BLaER1 treated with 17β-estradiol and CSF1 and Interleukin-3, amounts not matched to agents 10 nM and 100 nM (cell line): Measurements from ENCODE around the gene CTAGE4.
"Not testable (repeated sequence)": the region's sequence is repeated elsewhere in the genome, so short reads cannot be mapped to it uniquely, and the experiment has no call there.

Experiments
- H3K27ac ChIP-seq, 11 experiments: shearing (Covaris generic); formaldehyde crosslinking; 2 replicates each; pipeline ENCODE4 v1.8.1; 2022
- H3K27me3 ChIP-seq, 11 experiments: shearing (Covaris generic); formaldehyde crosslinking; 2 replicates each; pipeline ENCODE4 v1.8.1; 2022
- H3K36me3 ChIP-seq, 11 experiments: shearing (Covaris generic); formaldehyde crosslinking; 2 replicates each; pipeline ENCODE4 v1.8.1; 2022
- H3K4me1 ChIP-seq, 10 experiments: shearing (Covaris generic); formaldehyde crosslinking; 2 replicates each; pipeline ENCODE4 v1.8.1; 2022
- H3K4me2 ChIP-seq, 11 experiments: shearing (Covaris generic); formaldehyde crosslinking; 2 replicates each; pipeline ENCODE4 v1.8.1; 2022
- H3K4me3 ChIP-seq, 10 experiments: shearing (Covaris generic); formaldehyde crosslinking; 2 replicates each; pipeline ENCODE4 v1.8.1; 2022
- H3K9ac ChIP-seq, 11 experiments: shearing (Covaris generic); formaldehyde crosslinking; 2 replicates each; pipeline ENCODE4 v1.8.1; 2022
- H3K9me3 ChIP-seq, 11 experiments: shearing (Covaris generic); formaldehyde crosslinking; replicated peaks in 1 of 11; 2 replicates each; pipeline ENCODE4 v1.8.1; 2022
- H4K20me1 ChIP-seq, 11 experiments: shearing (Covaris generic); formaldehyde crosslinking; 2 replicates each; pipeline ENCODE4 v1.8.1; 2022
- Cebpa-rat ChIP-seq, 11 experiments: shearing (Covaris generic); IDR thresholded peaks; 2 replicates each; pipeline ENCODE4 v1.8.1; 2022

Gene CTAGE4

DNA sequence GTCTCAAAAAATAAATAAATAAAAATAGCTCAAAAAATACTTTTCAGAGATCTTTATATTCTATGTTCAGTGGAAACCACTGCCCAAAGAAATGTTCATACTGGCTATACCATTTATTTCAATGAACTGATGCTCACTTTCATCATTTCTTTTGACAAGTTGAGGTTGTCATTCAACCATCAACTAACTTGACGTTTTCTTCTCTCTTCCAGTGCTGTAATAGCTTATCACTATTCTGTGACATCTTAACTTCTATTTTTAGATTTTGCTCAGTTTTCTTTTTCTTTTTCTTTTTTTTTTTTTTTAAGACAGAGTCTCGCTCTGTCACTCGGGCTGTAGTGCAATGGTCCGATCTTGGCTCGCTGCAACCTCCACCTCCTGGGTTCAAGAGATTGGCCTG is 8.7 kb upstream of the CTAGE4 start:
- no peak overlapping the region for H3K27ac ChIP-seq
- no peaks in the 10 kb centered on the region for H3K9me3 ChIP-seq
- no peaks in the 10 kb centered on the region for H3K27me3 ChIP-seq
- H4K20me1 ChIP-seq: no peaks in the 10 kb centered on the region
- no peak overlapping the region for H3K4me2 ChIP-seq
- no peak overlapping the region for H3K4me3 ChIP-seq
- no peak for TF ChIP-seq Cebpa-rat (IDR thresholded peaks at IDR 0.05)
- 0 out of 20 replicates have a peak, but pooled peaks cover 0 to 5% (median 0%) of the 10 kb centered on the region in 10 experiments for H3K4me1 ChIP-seq
- H3K36me3 ChIP-seq: no peaks in the 10 kb centered on the region
- no peak overlapping the region for H3K9ac ChIP-seq

DNA sequence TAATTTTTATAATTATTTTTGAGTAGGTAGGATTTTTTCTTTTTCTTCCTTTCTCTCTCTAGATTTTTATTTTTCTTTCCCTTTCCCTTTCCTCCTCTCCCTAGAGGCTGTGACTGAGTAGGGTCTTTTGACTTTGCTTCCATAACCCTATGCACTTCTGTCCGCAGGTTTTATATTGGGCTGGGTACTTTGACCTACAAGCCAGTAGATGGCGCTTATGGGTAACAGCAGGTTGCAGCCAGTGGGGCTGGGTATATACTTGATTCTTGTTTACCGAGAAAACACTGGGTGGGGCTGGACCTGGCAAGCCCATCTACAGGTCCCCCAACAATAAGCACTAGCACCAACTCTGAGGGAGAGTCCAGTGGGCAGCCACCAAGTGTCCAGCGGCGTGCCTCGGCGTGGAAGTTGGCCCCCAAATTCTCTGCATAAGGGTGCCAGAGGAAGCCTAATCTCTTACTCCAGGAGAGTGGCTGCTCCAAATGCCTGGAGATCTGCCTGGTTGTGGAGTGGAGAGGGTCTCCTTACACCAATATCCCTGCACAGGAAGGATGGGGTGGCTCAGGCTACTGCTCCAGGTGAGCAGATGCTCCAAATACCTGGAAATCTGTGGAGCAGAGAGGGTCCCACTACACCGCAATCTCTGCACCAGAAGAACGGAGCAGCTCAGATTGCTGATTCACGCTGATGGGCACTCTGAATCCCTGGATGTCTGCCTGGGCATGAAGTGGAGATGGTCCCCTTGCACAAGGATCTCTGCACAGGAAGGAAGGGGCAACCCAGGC is 4.7 kb upstream of the CTAGE4 start:
- H3K4me1 ChIP-seq, H3K9me3 ChIP-seq, H3K36me3 ChIP-seq, H3K27me3 ChIP-seq, H3K4me2 ChIP-seq, H3K9ac ChIP-seq, H3K27ac ChIP-seq, H3K4me3 ChIP-seq, H4K20me1 ChIP-seq: not testable (repeated sequence)

DNA sequence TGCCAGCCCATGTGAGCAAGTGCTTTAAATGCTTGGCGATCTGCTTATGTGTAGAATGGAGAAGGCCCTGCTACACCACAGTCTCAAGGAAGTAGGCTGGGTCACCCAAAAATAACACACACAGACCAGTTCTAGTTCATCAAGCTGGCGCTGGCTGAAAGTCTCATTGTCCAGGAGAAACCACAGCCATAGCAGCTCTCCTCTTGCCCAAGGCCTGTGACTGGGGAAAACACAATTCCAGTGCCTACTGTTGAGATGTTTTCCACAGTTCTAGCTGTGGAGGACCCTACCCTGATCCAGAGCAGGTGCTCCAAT is 4.1 kb upstream of the CTAGE4 start:
- H4K20me1 ChIP-seq, H3K9ac ChIP-seq, H3K4me1 ChIP-seq, H3K27ac ChIP-seq, H3K36me3 ChIP-seq, H3K9me3 ChIP-seq, H3K27me3 ChIP-seq, H3K4me3 ChIP-seq, H3K4me2 ChIP-seq: not testable (repeated sequence)

DNA sequence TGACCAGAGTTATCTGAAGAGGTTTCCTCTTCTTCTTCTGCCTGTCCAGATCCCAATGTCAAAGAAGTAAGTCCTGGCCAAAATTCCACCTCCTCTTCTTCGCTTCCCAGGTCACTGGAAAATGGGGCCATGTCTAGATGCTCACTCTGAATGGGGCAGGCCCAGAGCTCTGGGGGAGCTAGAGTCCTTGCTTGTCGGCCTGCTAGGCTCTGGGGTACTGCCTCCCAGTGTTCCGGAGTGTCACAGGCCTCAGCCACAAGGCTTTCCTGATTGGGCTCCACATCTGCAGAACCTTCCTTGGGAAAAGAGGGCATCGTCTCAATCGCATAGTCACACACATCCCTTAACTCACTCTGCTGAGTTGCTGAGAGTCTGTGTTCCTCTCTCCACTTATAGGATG is 4.6 kb downstream of the CTAGE4 start:
- not testable (repeated sequence) for H3K4me3 ChIP-seq, H3K4me1 ChIP-seq, H3K27me3 ChIP-seq, H3K4me2 ChIP-seq, H3K36me3 ChIP-seq, H3K9me3 ChIP-seq, H3K9ac ChIP-seq, H3K27ac ChIP-seq, H4K20me1 ChIP-seq

DNA sequence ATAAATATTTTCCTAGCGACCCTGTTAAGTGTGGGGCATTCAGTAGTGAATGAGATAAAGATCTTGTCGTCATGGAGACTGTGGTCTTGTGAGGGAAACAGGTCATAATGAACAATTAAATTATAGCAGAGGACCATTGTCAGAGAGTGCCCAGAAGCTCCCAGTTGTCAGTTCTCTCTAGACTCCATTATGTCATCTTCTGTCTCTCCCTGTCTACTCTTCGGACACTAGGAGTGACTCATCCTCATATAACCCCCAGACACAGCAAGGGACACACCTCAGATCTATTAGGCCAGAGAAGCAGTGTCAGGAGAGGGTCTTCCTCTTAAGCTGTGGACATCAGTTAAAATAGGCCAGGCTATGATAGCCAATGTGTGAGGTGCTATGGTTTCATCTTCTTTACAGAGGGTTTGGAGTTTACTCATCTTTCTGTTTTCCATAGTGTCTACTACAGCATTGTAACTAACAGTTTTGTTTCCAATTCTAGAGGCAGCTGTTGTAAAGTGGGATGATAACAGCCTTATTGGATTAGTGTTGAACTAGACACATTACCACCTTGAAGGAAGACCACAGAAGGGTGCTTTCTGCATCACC is 5.4 kb downstream of the CTAGE4 start:
- H3K9ac ChIP-seq, H3K36me3 ChIP-seq, H3K4me1 ChIP-seq, H4K20me1 ChIP-seq, H3K4me3 ChIP-seq, H3K4me2 ChIP-seq, H3K9me3 ChIP-seq, H3K27ac ChIP-seq, H3K27me3 ChIP-seq: not testable (repeated sequence)

DNA sequence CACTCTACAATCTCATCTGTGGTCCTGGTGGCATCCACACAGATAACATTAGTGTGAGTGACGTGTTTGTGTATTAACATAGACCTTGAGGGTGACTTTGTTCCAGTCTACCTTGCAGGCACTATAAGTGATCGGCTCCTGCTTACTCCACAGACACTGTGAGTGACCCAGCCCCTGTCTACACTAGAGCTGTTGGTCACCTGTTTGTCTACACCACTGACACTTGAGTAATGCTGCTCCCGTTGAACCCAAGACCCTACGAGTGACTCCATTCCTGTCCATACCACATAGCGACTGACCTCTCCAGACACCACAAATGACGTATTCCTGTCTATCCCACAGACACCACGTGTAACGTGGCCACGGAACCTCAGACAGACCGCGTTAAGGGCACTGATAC is 10.5 kb downstream of the CTAGE4 start:
- H3K4me3 ChIP-seq, H3K9ac ChIP-seq, H4K20me1 ChIP-seq, H3K36me3 ChIP-seq, H3K27ac ChIP-seq, H3K4me1 ChIP-seq, H3K4me2 ChIP-seq, H3K27me3 ChIP-seq, H3K9me3 ChIP-seq: not testable (repeated sequence)

DNA sequence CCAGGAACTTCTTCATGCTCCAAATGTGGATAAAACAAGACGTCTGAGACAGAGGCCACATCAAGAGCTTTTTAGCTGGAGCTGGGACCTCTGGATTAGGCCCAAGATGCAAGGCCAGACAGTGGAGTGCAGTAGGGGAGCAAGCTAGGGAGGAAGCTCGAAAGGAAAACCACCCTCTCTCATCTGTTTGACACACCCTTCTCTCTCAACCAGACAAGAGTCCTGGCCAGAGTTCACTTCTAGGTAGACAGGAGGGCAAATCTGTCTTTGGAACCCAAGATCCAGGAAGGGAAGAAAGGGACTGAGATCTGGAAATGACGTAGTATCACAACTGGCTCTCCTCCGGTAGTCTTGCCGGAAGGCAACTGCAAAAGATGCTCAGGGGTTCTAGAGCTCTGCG is 11.2 kb downstream of the CTAGE4 start:
- not testable (repeated sequence) for H3K36me3 ChIP-seq, H3K27ac ChIP-seq, H3K4me2 ChIP-seq, H3K4me1 ChIP-seq, H4K20me1 ChIP-seq, H3K27me3 ChIP-seq, H3K9me3 ChIP-seq, H3K9ac ChIP-seq, H3K4me3 ChIP-seq

DNA sequence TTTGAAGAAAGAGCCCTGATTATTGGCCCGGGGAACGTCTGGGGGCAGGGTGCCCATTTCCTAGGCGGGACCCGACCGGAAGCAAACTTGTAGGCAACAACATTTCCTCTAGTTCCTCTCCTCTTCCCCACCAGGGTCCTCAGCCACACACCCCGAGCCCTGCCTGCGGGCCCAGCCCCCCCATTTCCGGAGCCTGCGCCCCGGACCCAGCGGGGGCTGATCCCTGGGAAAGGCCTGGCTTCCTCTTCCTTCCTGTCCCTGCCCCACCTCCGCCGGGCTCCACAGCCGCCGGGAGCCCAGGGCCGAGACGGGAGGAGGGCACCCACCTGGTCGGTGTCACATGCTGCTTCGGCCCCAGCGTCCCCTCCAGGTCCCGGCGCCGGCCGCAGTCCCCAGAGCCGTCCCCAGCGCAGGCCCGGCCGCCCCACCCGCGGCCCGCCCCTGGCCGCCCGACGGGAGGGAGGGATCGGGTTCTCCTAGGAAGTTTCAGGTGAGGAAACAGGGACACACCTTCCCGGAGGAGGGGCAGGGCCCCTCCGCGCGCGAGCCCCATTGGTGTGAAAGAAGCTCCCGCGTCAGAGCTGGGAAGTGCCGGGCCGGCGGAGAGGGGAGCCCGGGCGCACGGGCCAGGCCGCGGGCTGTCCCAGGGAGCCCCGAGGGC is 12.1 kb downstream of the CTAGE4 start, which contains the start of gene ARHGEF35:
Gene ARHGEF35, minus strand, starts transcription at position 622 of the 661 bp plus-strand sequence. CDS start 7,450 bp downstream, outside the sequence.
- peak within 1 kb of the TSS in 3 of 10 experiments; percentile 41 to 50 (median 42); a peak in 3 of 20 replicates for H3K4me3 ChIP-seq
- H3K27ac ChIP-seq, H3K36me3 ChIP-seq, H3K4me1 ChIP-seq, H3K27me3 ChIP-seq, H3K9ac ChIP-seq, H3K4me2 ChIP-seq, H3K9me3 ChIP-seq, H4K20me1 ChIP-seq: not testable (repeated sequence)

DNA sequence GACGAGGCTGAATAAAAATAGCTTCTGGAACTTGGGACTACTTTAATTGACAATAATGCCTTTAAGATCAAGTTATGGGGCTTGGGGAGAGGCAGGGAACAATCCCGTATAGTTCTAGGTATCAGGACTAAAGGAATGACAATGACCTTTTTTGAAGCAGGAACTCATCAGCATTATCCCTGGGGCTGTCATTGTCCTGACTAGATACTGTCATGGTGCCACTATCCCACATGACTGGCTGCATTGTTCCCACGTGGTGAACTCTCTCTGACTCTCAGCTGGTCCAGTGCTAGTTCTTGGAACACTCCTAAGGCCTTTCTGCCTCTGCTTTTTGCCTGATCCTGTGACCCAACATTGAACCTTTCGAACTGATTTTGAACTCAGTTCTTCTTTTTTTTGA is 15.7 kb downstream of the CTAGE4 start:
- H3K9ac ChIP-seq, H3K36me3 ChIP-seq, H3K27ac ChIP-seq, H4K20me1 ChIP-seq, H3K4me2 ChIP-seq, H3K4me1 ChIP-seq, H3K27me3 ChIP-seq, H3K9me3 ChIP-seq, H3K4me3 ChIP-seq: not testable (repeated sequence)

DNA sequence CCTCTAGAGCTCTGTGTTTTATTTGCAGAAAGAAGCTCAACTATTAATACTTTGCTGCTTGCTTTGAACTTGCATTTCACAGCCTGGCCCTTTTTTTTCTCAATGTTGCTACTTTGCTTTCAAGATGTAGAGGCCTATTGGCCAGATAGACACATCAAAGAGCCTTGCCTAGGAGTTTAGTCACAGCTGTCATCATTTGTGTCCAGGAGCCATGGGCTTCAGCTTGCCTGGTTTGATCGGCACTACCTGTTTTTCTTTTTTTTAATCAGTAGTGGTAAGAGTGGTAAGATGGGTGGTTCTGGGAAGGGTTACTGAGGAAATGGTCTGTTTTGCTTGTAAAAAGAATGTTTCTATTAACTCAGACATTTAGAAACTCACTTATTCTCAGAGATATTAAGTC is 18.7 kb downstream of the CTAGE4 start:
- H3K4me3 ChIP-seq, H4K20me1 ChIP-seq, H3K36me3 ChIP-seq, H3K9ac ChIP-seq, H3K4me2 ChIP-seq, H3K27me3 ChIP-seq, H3K4me1 ChIP-seq, H3K27ac ChIP-seq, H3K9me3 ChIP-seq: not testable (repeated sequence)

DNA sequence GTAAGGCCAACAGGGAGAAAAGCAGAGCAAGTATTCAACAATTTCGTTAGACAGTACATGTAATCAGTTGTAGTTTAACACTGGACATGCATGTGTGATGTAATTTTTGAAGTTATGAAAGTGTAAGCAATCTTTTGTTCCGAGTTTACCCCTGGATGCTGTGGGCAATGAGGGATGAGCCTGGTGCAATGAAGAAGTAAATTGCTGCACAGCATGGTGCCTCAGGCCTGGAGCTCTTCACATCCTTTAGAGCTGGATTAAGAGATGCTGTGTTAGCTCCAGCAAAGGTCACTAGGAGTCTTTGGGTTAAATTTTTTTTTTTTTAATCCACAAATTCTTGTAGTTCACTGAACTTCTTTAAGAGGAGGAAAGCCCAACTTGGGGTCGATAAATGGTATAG is 19.8 kb downstream of the CTAGE4 start:
- not testable (repeated sequence) for H3K4me2 ChIP-seq, H3K9ac ChIP-seq, H4K20me1 ChIP-seq, H3K36me3 ChIP-seq, H3K9me3 ChIP-seq, H3K4me3 ChIP-seq, H3K27ac ChIP-seq, H3K4me1 ChIP-seq, H3K27me3 ChIP-seq

DNA sequence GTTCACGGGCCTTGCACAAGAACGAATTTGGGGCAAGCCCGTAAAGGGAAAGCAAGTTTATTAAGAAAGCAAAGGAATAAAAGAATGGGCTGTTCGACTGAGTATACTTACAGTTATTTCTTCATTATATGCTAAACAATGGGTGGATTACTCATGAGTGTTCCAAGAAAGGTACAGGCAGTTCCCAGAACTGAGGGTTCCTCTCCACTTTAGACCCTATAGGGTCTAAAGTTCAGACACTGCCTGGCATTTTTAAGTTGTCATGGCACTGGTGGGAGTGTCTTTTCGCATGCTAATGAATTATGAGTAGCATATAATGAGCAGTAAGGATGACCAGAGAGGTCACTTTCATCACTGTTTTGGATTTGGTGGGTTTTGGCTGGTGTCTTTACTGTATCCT is 22.0 kb downstream of the CTAGE4 start:
- not testable (repeated sequence) for H4K20me1 ChIP-seq, H3K9ac ChIP-seq, H3K4me2 ChIP-seq, H3K4me1 ChIP-seq, H3K27ac ChIP-seq, H3K4me3 ChIP-seq, H3K27me3 ChIP-seq, H3K9me3 ChIP-seq, H3K36me3 ChIP-seq

DNA sequence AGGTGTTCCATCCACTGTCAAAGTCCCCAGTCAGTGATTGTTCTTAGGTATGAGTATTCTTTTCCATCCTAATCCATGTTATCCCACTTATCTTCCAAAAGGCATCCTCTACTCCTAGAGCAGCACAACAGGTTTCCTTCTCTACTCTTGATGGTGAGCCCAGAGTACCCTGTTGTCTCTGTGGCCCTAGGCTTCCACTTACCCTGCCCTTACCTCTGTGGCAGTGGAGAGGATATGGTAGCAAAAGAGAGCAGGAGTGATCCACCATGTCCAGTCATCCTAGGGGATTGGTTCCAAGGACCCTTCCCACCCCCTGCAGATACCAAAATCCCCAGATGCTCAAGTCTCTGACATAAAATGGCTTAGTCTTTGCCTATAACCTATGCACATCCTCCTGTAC is 33.9 kb downstream of the CTAGE4 start:
- H3K4me1 ChIP-seq, H3K9me3 ChIP-seq, H3K4me2 ChIP-seq, H3K27ac ChIP-seq, H3K27me3 ChIP-seq, H3K4me3 ChIP-seq, H3K9ac ChIP-seq, H4K20me1 ChIP-seq, H3K36me3 ChIP-seq: not testable (repeated sequence)

DNA sequence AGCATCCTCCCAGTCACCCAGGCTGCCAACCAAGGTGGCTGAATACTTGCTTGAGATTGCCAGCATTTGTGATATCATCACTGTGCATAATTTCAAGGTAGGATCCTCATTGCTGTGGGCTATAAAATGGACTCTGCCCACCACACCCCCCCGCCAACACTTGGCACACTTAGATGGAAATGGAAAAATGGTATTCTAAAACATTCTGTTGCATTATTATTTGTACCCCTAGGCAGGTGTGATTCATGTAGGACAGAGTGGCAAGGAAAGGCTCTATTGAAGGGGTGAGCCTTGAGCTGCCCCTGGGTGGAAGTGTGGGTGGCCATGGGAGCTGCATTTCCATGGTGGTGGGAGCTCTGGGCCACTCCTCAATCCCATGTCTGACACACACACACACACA is 35.3 kb downstream of the CTAGE4 start:
- H3K4me1 ChIP-seq, H3K27ac ChIP-seq, H3K9me3 ChIP-seq, H3K4me3 ChIP-seq, H3K4me2 ChIP-seq, H3K27me3 ChIP-seq, H3K9ac ChIP-seq, H3K36me3 ChIP-seq, H4K20me1 ChIP-seq: not testable (repeated sequence)
